Fibroblast of lung (primary cell): Measurements from ENCODE around the gene HHIPL1. TPM values are rescaled to one million over a fixed set of nuclear protein-coding genes. Genes with fewer than 3 reads are reported as not detected.

Experiments
- DNase-seq, 2 donors: peaks; one replicate each; pipeline versions ENCODE4 v3.0.0 to v3.0.0-alpha.2; 2010; ENCODE audit warnings: low read depth in 2 of 2
- H2AFZ ChIP-seq: 2 replicates; pipeline ENCODE4 v1.5.1; 2012; ENCODE audit warnings: low read length, control low read depth, inconsistent platforms
- H3K27ac ChIP-seq: 2 replicates; pipeline ENCODE4 v1.5.1; 2011; ENCODE audit warnings: low read length, control low read depth; ENCODE audit not compliant: insufficient read depth
- H3K27me3 ChIP-seq: 2 replicates; pipeline ENCODE4 v1.5.1; 2011; ENCODE audit warnings: mild to moderate bottlenecking, low read length; ENCODE audit not compliant: control insufficient read depth, insufficient read depth
- H3K36me3 ChIP-seq: 2 replicates; pipeline ENCODE4 v1.5.1; 2011; ENCODE audit warnings: low read length; ENCODE audit not compliant: control insufficient read depth, insufficient read depth
- H3K4me1 ChIP-seq: 2 replicates; pipeline ENCODE4 v1.5.1; 2011; ENCODE audit warnings: low read length; ENCODE audit not compliant: control insufficient read depth, insufficient read depth; ENCODE audit errors: extremely low read depth
- H3K4me2 ChIP-seq: 2 replicates; pipeline ENCODE4 v1.5.1; 2011; ENCODE audit warnings: low read length, control low read depth; ENCODE audit not compliant: insufficient read depth; ENCODE audit errors: extremely low read depth
- H3K4me3 ChIP-seq, 4 experiments: fragments of 200-600 bp in 1 of 4; sonication (generic) in 1 of 4; replicated peaks in 1 of 4; 2 replicates each; pipeline ENCODE4 v1.5.1; 2011 to 2016; ENCODE audit warnings: low read length in 4 of 4, low read depth in 3 of 4, mild to moderate bottlenecking in 3 of 4, control low read depth in 2 of 4, inconsistent platforms in 1 of 4, mixed read lengths in 1 of 4; ENCODE audit not compliant: insufficient read depth in 1 of 4; ENCODE audit errors: control extremely low read depth in 1 of 4
- H3K79me2 ChIP-seq: 2 replicates; pipeline ENCODE4 v1.5.1; 2012; ENCODE audit warnings: mild to moderate bottlenecking, low read length, inconsistent platforms; ENCODE audit not compliant: control insufficient read depth, insufficient read depth
- H3K9ac ChIP-seq: 2 replicates; pipeline ENCODE4 v1.5.1; 2011; ENCODE audit warnings: mild to moderate bottlenecking, low read length, control low read depth; ENCODE audit not compliant: insufficient read depth
- H3K9me3 ChIP-seq: 2 replicates; pipeline ENCODE4 v1.5.1; 2012; ENCODE audit warnings: low read depth, low read length; ENCODE audit not compliant: control insufficient read depth, insufficient read depth
- H4K20me1 ChIP-seq: 2 replicates; pipeline ENCODE4 v1.5.1; 2011; ENCODE audit warnings: low read length; ENCODE audit not compliant: control insufficient read depth, insufficient read depth; ENCODE audit errors: extremely low read depth
- CTCF ChIP-seq, 2 donors: IDR thresholded peaks in 1 of 2; conservative IDR thresholded peaks in 1 of 2; 1 replicate in 1 of 2; 2 replicates in 1 of 2; pipeline ENCODE4 v1.5.1; 2011 to 2012; ENCODE audit warnings: low read length in 2 of 2, control low read depth in 1 of 2, inconsistent platforms in 1 of 2, low read depth in 1 of 2, mild to moderate bottlenecking in 1 of 2
- EZH2 ChIP-seq: IDR thresholded peaks from 2 replicates; pipeline ENCODE4 v1.5.1; 2012; ENCODE audit warnings: low read length, control low read depth, mild to moderate bottlenecking; ENCODE audit errors: missing control alignments
- polyA plus RNA-seq, 2 donors: library from polyadenylated mRNA; depleted of rRNA in 1 of 2; stranded (reverse) in 1 of 2; unstranded in 1 of 2; fragments of >200 nt; gene quantifications; 2 replicates each; pipeline ENCODE4 v1.2.1, GENCODE V29; 2011 to 2012; ENCODE audit warnings: missing spikeins in 1 of 2
- total RNA-seq: library from RNA; depleted of rRNA; stranded (reverse); fragments of >200 nt; gene quantifications from 2 replicates; pipeline ENCODE4 v1.2.1, GENCODE V29; 2014

HHIPL1 gene
- total and polyA plus RNA-seq, 2 donors (not counting 1 experiment from before 2014, with no cell fraction given) = 1.5 to 9.9 TPM

- H2AFZ ChIP-seq = no peak overlapping the region
- no peak for TF ChIP-seq EZH2
- TF ChIP-seq CTCF (conservative IDR thresholded peaks at IDR 0.05 in 1 of 2, IDR thresholded peaks at IDR 0.05 in 1 of 2; ENCODE audit: low read depth in 1 of 2, low read length in 2 of 2) = no peak
- H3K27ac ChIP-seq = no peak overlapping the region
These were observed 22.9 kb downstream of the HHIPL1 start for GRCh38 chr14:99667821-99668220.

GRCh38 chr14:99668307-99669295, 23.7 kb downstream of the HHIPL1 start:
- Histone ChIP-seq H3K4me1 (no peaks in the 10 kb centered on the region), H3K36me3 (no peaks in the 10 kb centered on the region), H3K79me2 (no peaks in the 10 kb centered on the region), H4K20me1 (no peaks in the 10 kb centered on the region), H3K4me3 (no peak overlapping the region), H3K9me3 (no peaks in the 10 kb centered on the region), H3K4me2 (no peak overlapping the region), H3K27me3 (no peaks in the 10 kb centered on the region), H2AFZ (no peak overlapping the region), H3K27ac (no peak overlapping the region), H3K9ac (no peak overlapping the region)
- TF ChIP-seq CTCF (conservative IDR thresholded peaks at IDR 0.05 in 1 of 2, IDR thresholded peaks at IDR 0.05 in 1 of 2; ENCODE audit: low read depth in 1 of 2, low read length in 2 of 2) = no peak
- DNase-seq = no peak

More at GRCh38 chr14:99667821-99668220, 22.9 kb downstream of the HHIPL1 start:
- no peaks in the 10 kb centered on the region for H3K79me2 ChIP-seq
- DNase-seq = no peak
- H3K9ac ChIP-seq = no peak overlapping the region
- H3K4me2 ChIP-seq = no peak overlapping the region
- H3K36me3 ChIP-seq = no peaks in the 10 kb centered on the region
- H3K9me3 ChIP-seq = no peaks in the 10 kb centered on the region
- no peaks in the 10 kb centered on the region for H3K27me3 ChIP-seq
- H3K4me1 ChIP-seq = no peaks in the 10 kb centered on the region
- H3K4me3 ChIP-seq = no peak overlapping the region
- H4K20me1 ChIP-seq = no peaks in the 10 kb centered on the region

- Histone ChIP-seq H3K4me3 (no peak overlapping the region), H3K36me3 (no peaks in the 10 kb centered on the region), H4K20me1 (no peaks in the 10 kb centered on the region), H3K27me3 (no peaks in the 10 kb centered on the region), H2AFZ (no peak overlapping the region), H3K79me2 (no peaks in the 10 kb centered on the region), H3K4me2 (no peak overlapping the region), H3K4me1 (no peaks in the 10 kb centered on the region), H3K9ac (no peak overlapping the region), H3K27ac (no peak overlapping the region), H3K9me3 (no peaks in the 10 kb centered on the region)
- no peak for TF ChIP-seq EZH2
- TF ChIP-seq CTCF (conservative IDR thresholded peaks at IDR 0.05 in 1 of 2, IDR thresholded peaks at IDR 0.05 in 1 of 2; ENCODE audit: low read depth in 1 of 2, low read length in 2 of 2) = no peak
- DNase-seq = peak in 1 of 2 donors; percentile 70
These were observed 25.7 kb downstream of the HHIPL1 start for GRCh38 chr14:99670361-99671234.
